ENCODE measurements around the gene LRRC3. TPM values are rescaled to one million over a fixed set of nuclear protein-coding genes. Genes with fewer than 3 reads are reported as not detected.

LRRC3 gene
- total RNA-seq, 3 donors from 2014 or later (not counting 1 experiment from before 2014, with no cell fraction given), result 0.36 to 0.50 (median 0.38) TPM

DNA sequence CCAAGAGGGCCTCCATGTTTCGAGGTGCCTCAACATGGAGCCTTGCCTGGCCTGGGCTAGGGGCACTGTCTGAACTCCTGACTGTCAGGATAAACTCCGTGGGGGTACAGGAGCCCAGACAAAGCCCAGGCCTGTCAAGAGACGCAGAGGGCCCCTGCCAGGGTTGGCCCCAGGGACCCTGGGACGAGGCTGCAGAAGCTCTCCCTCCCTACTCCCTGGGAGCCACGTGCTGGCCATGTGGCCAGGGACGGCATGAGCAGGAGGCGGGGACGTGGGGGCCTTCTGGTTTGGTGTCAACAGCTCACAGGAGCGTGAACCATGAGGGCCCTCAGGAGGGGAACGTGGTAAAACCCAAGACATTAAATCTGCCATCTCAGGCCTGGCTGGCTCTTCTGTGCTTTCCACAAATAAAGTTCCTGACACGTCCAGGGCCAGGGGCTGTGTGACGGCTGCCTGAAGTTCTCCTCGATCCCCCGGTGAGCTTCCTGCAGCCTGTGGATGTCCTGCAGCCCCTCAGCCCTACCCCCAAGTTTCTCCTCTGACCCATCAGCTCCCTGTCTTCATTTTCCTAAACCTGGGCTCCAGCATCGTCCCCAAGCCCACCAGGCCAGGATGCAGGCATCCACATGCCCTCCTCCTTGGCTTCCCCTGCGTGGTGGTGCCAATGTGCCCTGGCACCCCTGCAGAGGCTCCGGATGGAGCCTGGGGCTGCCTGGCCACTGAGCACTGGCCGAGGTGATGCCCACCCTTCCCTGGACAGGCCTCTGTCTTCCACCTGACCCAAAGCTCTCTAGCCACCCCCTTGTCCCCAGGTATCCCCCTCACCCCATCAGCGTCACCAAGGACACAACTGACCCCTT lies 12.8 kb upstream of the LRRC3 start:
- Mint-ChIP-seq H3K27ac (peak overlapping the region in 1 of 2 donors; percentile 60), H3K4me1 (peaks cover 0 to 7% of the 10 kb centered on the region in 2 donors), H3K4me3 (no peak overlapping the region), H3K27me3 (ENCODE audit: low read depth in 2 of 2) (peaks cover 5 to 7% of the 10 kb centered on the region in 2 donors), H3K9me3 (no peaks in the 10 kb centered on the region), H3K36me3 (no peaks in the 10 kb centered on the region)
- Histone ChIP-seq H3K4me1 (ENCODE audit: control insufficient read depth, insufficient read depth, low read length) (no peaks in the 10 kb centered on the region), H3K4me3 (ENCODE audit: low read length) (no peak overlapping the region), H3K36me3 (ENCODE audit: control insufficient read depth, insufficient read depth, low read length) (peaks cover 2% of the 10 kb centered on the region), H3K9me3 (ENCODE audit: control insufficient read depth, insufficient read depth, low read length) (no peaks in the 10 kb centered on the region), H3K27ac (ENCODE audit: low read length) (no peak overlapping the region), H3K27me3 (ENCODE audit: control insufficient read depth, insufficient read depth, low read length) (no peaks in the 10 kb centered on the region)
- TF ChIP-seq, protein P1, sequence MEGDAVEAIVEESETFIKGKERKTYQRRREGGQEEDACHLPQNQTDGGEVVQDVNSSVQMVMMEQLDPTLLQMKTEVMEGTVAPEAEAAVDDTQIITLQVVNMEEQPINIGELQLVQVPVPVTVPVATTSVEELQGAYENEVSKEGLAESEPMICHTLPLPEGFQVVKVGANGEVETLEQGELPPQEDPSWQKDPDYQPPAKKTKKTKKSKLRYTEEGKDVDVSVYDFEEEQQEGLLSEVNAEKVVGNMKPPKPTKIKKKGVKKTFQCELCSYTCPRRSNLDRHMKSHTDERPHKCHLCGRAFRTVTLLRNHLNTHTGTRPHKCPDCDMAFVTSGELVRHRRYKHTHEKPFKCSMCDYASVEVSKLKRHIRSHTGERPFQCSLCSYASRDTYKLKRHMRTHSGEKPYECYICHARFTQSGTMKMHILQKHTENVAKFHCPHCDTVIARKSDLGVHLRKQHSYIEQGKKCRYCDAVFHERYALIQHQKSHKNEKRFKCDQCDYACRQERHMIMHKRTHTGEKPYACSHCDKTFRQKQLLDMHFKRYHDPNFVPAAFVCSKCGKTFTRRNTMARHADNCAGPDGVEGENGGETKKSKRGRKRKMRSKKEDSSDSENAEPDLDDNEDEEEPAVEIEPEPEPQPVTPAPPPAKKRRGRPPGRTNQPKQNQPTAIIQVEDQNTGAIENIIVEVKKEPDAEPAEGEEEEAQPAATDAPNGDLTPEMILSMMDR (IDR thresholded peaks at IDR 0.05), result no peak
- no peak for ATAC-seq
- WGBS (ENCODE audit: insufficient coverage), result 78% methylated on average over 19 of the region's 19 CpGs
- intact Hi-C loops (cut with micrococcal nuclease), result no loop called here
- DNase-seq, result no peak

DNA sequence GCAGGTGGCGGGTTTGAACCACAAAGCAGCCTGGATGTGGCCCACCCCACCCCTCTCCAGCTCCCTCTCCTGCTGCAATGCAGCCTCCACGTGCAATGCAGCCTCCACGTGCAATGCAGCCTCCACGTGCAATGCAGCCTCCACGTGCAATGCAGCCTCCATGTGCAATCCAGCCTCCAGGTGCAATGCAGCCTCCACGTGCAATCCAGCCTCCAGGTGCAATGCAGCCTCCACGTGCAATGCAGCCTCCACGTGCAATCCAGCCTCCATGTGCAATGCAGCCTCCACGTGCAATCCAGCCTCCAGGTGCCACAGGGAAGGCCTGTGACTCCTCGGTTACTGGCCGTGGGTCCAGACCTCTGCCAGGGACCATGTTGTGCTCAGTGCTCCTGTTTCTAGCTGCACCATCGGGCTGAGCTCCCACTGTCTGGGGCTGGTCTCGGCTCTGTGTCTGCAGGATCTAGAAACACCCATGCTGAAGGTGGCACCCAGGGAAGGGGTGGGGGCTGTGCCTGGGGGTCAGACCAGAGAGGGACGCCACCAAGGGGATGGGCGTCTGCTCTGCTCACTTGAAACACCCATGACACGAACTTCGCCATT lies 11.9 kb upstream of the LRRC3 start:
- Mint-ChIP-seq H3K36me3 (no peaks in the 10 kb centered on the region), H3K9me3 (no peaks in the 10 kb centered on the region), H3K4me1 (peaks cover 0 to 7% of the 10 kb centered on the region in 2 donors), H3K4me3 (no peak overlapping the region), H3K27me3 (ENCODE audit: low read depth in 2 of 2) (peaks cover 5 to 7% of the 10 kb centered on the region in 2 donors), H3K27ac (no peak overlapping the region)
- Histone ChIP-seq H3K36me3 (ENCODE audit: control insufficient read depth, insufficient read depth, low read length) (peaks cover 2% of the 10 kb centered on the region), H3K4me3 (ENCODE audit: low read length) (no peak overlapping the region), H3K4me1 (ENCODE audit: control insufficient read depth, insufficient read depth, low read length) (no peaks in the 10 kb centered on the region), H3K27me3 (ENCODE audit: control insufficient read depth, insufficient read depth, low read length) (no peaks in the 10 kb centered on the region), H3K9me3 (ENCODE audit: control insufficient read depth, insufficient read depth, low read length) (no peaks in the 10 kb centered on the region), H3K27ac (ENCODE audit: low read length) (no peak overlapping the region)
- WGBS (ENCODE audit: insufficient coverage), result 85% methylated on average over 17 of the region's 17 CpGs
- ATAC-seq (no peak), DNase-seq (no peak)
- intact Hi-C loops (cut with micrococcal nuclease), result no loop called here
- TF ChIP-seq, protein P1 (IDR thresholded peaks at IDR 0.05), result no peak

DNA sequence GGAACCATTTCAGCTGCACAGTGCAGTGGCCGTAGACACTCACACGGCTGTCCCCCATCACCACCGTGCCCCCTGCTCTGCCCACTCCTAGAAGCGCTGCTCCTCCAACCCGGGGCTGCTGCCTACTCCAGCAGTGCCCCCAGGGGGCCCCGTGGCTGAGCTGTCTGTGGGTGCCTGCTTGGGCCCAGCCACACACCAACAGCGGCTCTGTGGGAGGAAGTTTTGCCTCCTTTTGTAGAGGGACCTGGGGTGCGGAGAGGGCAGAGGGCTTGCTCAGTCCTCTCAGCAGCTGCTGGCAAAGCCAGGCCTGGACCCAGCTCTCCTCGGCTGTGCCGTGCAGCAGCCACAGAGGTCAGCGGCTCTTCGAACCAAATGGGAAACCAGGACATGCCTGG lies 11.4 kb upstream of the LRRC3 start:
- Mint-ChIP-seq H3K4me3 (no peak overlapping the region), H3K36me3 (no peaks in the 10 kb centered on the region), H3K27ac (no peak overlapping the region), H3K4me1 (peaks cover 0 to 7% of the 10 kb centered on the region in 2 donors), H3K27me3 (ENCODE audit: low read depth in 2 of 2) (peaks cover 6 to 9% of the 10 kb centered on the region in 2 donors), H3K9me3 (no peaks in the 10 kb centered on the region)
- H3K27me3 ChIP-seq (ENCODE audit: control insufficient read depth, insufficient read depth, low read length), result no peaks in the 10 kb centered on the region
- H3K27ac ChIP-seq (ENCODE audit: low read length), result no peak overlapping the region
- ATAC-seq, result no peak
- intact Hi-C loops (cut with micrococcal nuclease), result no loop called here
- no peaks in the 10 kb centered on the region for H3K9me3 ChIP-seq (ENCODE audit: control insufficient read depth, insufficient read depth, low read length)
- 82% methylated on average over 12 of the region's 12 CpGs for WGBS (ENCODE audit: insufficient coverage)
- H3K4me3 ChIP-seq (ENCODE audit: low read length), result no peak overlapping the region
- TF ChIP-seq, protein P1 (IDR thresholded peaks at IDR 0.05), result no peak
- peaks cover 2% of the 10 kb centered on the region for H3K36me3 ChIP-seq (ENCODE audit: control insufficient read depth, insufficient read depth, low read length)
- no peaks in the 10 kb centered on the region for H3K4me1 ChIP-seq (ENCODE audit: control insufficient read depth, insufficient read depth, low read length)
- DNase-seq, result no peak

All from natural killer cell (primary cell).